SH-SY5Y (cell line): ENCODE data around the gene THBD.

Experiments used
- GATA2 ChIP-seq: IDR thresholded peaks from 2 replicates; pipeline ENCODE4 v1.6.1; 2011; ENCODE audit warnings: mild to moderate bottlenecking, low read depth, low read length
- GATA3 ChIP-seq: IDR thresholded peaks from 2 replicates; pipeline ENCODE4 v1.6.1; 2011; ENCODE audit warnings: low read depth, mild to moderate bottlenecking, low read length, moderate library complexity

The THBD gene

GRCh38 chr20:23078351-23079015 is 29.0 kb upstream of the THBD start:
- TF ChIP-seq GATA2 (no peak), GATA3 (no peak)

GRCh38 chr20:23077277-23077676 is 27.8 kb upstream of the THBD start:
- TF ChIP-seq GATA3: no peak

GRCh38 chr20:23074052-23074451 is 24.6 kb upstream of the THBD start:
- TF ChIP-seq GATA3 (no peak), GATA2 (no peak)

GRCh38 chr20:23072892-23073586 is 23.6 kb upstream of the THBD start:
- TF ChIP-seq GATA2 (no peak), GATA3 (no peak)

- TF ChIP-seq GATA3 (no peak), GATA2 (no peak)
These were observed 22.5 kb upstream of the THBD start for GRCh38 chr20:23071996-23072395.

- TF ChIP-seq GATA3 (no peak), GATA2 (no peak)
These were observed 21.9 kb upstream of the THBD start for GRCh38 chr20:23071398-23071797.

GRCh38 chr20:23069108-23069507 is 19.6 kb upstream of the THBD start:
- TF ChIP-seq GATA2 (no peak), GATA3 (no peak)

- TF ChIP-seq GATA3: no peak
- no peak for TF ChIP-seq GATA2
These were observed 18.8 kb upstream of the THBD start for GRCh38 chr20:23068283-23068682.

GRCh38 chr20:23066772-23067171 is 17.3 kb upstream of the THBD start:
- TF ChIP-seq GATA3 (no peak), GATA2 (no peak)

GRCh38 chr20:23065266-23066201 is 16.1 kb upstream of the THBD start:
- TF ChIP-seq GATA3 (no peak), GATA2 (no peak)

GRCh38 chr20:23063581-23063980 is 14.1 kb upstream of the THBD start:
- no peak for TF ChIP-seq GATA2
- TF ChIP-seq GATA3: no peak

- TF ChIP-seq GATA3 (no peak), GATA2 (no peak)
These were observed 13.7 kb upstream of the THBD start for GRCh38 chr20:23063168-23063567.

- TF ChIP-seq GATA3: no peak
- TF ChIP-seq GATA2: no peak
These were observed 13.2 kb upstream of the THBD start for GRCh38 chr20:23062632-23063031.

- TF ChIP-seq GATA2 (no peak), GATA3 (no peak)
These were observed 12.5 kb upstream of the THBD start for GRCh38 chr20:23061734-23062561.

- no peak for TF ChIP-seq GATA2
- no peak for TF ChIP-seq GATA3
These were observed 11.8 kb upstream of the THBD start for GRCh38 chr20:23061262-23061661.
